Dedifferentiated amniotic fluid mesenchymal stem cell (primary cell): ENCODE data around the gene SMOC1.

ENCODE experiments used
- DNase-seq: peaks from one replicate; pipeline ENCODE4 v3.0.0-alpha.2; 2016; ENCODE audit errors: extremely low spot score

The SMOC1 gene

DNA sequence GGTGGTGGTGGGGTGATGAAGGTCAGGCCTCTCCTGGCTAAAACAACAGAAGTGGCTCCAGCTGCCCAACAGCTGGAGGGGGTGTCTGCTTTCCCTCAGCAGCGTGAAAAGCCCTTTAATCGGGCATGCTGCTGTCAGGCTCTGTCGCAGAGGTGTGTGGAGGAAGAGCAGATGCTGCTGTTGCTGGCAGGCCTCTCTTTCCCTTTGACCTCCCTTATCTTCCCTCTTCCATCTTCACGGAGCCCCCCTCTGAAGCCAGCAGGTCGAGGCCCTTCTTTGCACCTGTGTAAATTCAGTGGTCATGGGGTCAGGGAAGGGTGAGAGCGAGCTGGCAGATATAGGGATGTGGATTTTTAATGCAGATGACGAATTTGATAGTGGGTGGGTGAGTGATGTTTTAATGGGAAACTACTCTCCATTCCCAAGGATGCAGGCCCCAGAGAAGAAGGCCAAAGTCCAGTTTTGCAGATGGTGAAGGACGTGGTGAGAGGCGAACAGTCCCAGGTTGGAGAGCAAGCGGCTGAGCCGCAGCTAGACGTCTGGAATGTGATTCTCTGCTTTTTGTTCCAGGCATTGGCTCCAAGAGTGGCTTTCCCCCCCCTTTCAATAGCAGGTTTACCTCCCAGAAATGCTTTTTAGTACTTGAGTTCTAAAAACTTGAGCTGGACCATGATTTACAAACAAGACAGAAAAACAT, 64.0 kb downstream of the SMOC1 start:
- DNase-seq: no peak

DNA sequence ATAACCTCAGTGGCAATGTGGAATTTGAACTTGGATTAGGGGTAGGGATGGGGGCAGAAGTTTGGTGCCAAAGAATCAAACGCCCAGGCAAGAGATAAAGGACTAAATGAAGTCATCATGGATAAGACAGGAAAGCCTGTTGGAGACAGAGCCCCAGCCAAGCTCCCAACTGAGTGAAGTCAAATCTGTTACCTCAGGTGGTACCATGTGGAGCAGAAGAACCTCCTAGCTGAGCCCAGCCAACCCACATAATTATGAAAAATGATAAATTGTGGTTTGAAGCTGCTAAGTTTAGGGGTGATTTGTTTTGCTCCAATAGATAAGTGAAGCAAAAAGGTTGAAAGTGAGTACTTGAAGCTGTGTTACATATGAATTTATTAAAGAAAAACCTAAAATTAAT, 66.1 kb downstream of the SMOC1 start:
- DNase-seq: no peak

DNA sequence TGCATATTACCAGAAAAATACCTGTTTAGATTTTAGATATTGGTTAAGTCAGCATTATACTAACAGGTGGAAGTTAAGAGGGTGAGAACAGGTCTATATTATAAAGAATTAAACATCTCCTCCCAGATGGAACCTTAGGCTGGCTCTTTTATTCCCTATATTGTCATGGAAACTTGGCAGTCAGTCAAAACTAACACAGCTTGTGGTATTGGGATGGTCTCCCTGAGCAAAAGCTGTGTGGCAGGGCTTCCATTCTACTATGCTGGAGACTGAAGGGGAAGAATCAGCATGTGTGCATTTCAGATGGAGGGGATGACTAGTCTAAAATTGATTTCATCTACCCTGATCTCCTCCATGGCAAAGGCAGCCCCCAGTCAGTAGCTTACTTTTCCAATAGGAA, 66.7 kb downstream of the SMOC1 start:
- no peak for DNase-seq

DNA sequence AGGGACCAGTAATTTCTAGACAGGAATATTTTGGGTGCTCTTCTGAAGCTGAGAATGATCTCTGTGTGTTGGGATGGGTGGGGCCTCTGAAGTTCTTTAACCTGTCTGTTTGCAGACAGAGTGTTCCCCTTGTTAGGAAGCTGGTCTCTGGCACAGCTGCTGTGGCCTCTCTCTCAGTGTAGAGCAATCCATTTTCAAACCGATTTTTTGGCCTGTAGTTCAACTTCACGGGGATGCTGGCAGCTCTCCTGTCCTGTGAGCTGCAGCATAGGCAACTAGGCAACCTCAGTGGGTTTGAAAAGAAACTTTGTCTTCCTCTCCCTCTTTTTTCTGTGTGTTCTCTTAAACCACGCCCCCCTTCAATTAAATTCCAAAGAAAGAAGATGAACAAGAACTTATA, 69.1 kb downstream of the SMOC1 start:
- DNase-seq: no peak

DNA sequence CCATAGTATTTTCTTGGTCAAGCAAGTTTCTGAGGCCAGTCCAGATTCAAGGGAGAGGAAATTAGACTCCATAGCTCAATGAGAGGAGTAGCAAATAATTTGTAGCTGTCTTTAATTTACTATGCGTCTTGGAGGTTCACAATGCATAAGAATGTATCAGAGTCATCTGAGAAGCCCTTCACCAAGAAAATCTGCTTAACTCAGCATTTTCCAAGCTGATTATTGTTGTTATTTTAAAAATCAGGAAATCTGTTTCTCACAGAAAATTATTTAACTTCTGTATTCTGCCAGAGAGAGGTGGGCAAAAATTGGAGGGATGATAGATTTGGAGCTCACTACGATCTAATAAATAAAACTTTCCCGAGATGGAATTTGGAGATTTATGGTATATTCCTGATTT, 72.0 kb downstream of the SMOC1 start:
- no peak for DNase-seq

DNA sequence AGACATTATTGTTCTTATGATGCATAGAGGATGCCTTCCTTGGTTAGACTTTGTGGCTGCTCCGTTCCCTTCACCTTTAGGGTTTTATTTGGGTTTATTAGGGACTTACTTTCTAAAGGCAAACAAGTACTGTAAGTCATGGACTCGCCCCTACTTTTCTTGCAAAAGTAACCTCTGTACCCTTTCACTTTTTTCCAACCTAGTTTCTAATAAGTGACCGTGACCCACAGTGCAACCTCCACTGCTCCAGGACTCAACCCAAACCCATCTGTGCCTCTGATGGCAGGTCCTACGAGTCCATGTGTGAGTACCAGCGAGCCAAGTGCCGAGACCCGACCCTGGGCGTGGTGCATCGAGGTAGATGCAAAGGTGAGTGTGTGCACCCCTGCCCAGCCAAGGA, 72.7 kb downstream of the SMOC1 start:
- no peak for DNase-seq

DNA sequence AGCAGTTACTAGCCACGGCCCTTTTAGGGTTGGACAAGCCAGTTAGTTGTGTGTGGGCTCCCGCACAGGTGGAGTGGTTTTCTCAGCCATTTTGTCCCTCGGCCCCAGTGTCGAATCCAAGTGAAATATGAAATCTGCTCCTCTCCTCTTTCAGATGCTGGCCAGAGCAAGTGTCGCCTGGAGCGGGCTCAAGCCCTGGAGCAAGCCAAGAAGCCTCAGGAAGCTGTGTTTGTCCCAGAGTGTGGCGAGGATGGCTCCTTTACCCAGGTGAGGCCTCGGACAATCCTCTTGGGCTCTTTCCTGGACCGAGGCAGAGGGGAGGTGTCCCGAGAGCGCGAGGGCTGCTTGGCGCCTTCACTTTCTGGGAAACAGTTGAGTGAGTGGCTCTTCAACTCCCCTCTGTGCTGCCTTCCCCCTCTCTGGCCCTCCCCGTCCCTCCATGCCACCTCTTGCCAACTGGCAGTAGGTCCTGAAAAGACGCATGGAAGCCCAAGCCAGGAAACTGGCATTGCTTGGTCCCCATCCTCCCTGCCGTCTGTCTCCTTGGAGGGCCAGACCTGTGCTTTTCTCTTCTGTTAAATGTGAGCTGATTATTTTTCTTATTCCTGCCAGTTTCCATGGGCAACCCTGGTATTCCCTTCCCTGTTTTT, 74.2 kb downstream of the SMOC1 start:
- no peak for DNase-seq

DNA sequence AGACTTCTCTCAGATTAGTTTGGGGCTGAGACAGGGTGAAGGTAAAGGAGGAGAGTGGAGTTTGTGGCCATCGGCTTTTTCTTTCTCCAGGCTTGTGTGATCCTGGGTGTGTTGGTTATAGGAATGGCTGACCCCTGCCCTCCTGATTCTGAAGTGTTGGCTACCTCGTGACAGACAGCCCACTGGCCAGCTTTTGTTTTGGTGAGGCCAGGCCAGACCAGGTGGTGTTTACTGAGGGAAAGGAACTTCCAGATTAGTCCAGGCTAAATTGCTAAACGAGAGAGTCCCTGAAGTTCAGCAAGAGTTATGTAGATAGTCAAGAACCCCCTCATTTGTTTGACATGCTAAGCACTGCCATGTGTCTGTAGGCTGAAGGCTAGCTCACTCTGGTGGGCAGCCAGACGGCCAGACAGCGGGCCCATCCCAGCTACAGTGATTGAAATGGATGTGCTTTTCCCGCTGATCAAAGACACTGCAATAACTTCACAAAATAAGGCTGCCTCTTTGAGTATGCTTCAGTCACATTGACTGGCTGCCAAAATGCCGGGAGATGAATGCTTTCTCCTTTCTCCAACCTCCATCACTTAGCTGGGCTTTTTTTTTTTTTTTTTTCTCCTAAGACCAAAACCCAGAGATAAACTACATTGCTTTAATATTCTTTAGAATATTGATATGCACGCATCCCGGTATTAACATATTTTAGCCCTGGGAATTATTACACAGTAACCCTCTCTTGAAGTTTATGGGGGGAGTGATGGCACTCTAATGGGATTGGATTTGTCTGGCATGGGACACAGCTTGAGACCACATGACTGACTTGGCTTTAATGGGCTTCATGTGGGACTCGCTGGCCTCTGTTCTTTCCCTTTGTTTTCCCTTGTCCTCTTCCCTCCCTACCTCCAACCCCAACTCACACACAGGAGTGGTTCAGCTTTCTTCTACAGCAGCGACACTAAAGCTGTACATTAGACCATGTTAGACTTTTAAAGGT, 76.9 kb downstream of the SMOC1 start:
- DNase-seq: no peak

DNA sequence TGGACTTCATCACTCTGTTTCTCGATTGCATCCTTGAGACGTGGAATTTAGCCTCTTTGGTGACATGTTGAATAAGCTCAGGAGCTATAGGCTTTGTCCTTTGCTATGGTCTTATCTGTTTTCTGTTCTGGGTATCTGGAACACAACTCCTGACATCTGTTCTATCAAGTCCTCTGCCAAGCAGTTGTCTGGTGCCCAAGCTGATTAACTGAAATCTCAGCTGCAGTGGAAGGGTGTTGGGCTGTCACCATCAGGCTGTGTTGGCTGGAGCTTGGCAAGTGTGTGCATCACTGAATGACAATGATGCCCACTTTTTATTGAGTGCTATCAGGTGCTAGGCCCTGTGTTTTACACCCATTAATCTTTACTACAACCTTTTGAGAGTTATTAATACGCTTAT, 77.8 kb downstream of the SMOC1 start:
- no peak for DNase-seq

DNA sequence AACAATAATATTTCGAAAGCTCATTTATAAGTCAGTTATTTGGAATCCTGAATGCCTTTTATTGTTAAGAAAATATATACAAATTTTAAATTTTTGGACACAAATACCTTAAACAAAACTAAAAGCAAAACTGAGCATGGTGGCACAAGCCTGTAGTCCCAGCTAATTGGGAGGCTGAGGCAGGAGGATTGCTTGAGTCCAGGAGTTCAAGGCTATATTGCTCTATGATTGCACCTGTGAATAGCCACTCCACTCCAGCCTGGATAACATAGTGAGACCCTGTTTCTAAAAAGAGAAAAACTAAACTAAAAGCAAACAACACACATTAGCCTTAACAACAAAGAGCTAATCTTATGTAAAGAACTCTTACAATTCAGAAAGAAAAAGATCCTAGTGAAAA, 78.8 kb downstream of the SMOC1 start:
- no peak for DNase-seq

DNA sequence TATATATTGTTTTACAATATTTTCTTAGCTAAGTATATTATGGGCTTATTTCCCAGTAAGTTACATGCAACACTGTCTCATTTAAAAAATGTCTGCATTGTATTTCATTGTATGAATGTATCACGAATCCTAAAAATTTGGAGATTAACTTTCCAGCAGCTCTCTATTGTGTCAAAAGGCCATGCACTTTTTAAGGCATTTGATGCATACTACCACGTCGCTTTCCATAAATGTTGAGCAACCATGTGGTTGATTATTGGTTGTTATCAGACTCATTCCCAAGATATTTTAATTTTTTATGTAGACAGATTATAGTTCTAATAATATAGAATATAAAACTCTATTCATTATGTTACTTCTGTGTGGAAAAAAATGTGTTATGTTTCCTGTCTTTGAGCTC, 79.9 kb downstream of the SMOC1 start:
- DNase-seq: no peak

DNA sequence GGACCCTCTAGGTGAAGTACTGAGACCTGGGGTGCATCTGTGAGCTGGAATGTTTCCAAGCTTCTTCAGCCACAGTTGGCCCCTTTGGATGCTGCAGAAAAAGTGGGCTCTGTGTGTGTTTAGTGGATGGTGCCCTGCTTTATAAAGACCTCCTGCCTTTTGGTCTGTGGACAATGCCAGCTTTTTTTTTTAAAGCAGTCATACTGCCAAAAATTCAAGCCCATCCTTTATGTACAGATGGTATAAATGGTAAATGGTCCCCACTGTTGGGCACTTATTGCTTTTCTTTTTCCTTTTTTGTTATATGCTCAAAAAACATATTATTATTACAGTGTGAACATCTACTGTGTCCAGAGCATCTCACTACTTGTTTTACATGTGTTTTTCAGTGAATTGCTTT, 81.1 kb downstream of the SMOC1 start:
- DNase-seq: no peak

DNA sequence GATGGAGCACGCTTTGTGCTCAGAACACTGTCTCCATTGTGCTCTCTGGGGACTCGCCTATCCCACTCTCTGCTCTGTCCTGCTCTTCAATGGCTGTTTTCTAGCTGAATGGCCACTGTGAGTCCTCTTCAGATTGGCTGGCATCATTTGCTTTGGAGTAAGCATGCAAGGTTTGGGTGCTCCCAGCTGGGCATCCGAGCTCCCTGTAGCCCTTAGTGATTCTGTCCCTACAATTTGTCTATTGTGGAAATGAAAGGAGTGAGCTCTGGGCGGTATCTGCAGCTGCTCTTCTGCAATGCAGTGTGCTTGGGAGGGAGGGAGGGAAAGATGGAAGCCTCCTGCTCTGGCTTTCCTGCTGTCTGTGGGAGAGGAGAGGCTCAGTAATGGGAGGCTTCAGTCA, 84.8 kb downstream of the SMOC1 start:
- no peak for DNase-seq

DNA sequence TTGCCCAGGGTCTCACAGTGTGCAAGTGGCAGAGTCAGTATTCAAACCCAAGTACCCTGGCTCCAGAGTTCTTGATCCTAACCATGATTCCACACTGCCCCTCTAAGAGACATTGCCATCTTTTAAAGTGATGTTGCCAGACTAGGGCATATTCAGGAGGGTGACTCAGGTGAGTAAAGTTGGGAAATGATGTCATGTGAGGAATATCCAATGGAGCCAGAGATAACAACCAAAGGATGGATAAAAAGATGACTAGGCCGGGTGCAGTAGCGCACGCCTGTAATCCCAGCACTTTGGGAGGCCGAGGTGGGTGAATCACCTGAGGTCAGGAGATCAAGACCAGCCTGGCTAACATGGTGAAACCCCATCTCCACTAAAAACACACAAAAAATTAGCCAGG, 85.6 kb downstream of the SMOC1 start:
- DNase-seq: no peak

DNA sequence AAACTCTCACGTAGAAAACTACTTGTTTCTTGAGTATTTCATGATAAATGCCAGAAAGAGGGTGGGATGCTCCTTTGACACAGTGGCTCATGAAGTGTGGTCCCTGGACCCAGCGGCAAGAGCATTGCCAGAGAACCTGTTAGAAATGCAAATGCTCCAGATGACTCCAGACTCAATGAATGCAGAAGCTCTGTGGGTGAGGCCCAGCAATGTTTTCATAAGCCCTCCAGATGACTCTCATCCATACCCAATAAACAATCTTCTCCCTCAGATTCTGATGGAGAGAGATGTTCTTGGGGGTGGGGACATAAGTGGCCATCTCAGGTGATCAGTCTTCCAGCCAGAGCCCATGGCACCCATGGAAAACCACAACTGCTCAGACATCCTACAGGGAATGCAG, 88.9 kb downstream of the SMOC1 start:
- DNase-seq: no peak

DNA sequence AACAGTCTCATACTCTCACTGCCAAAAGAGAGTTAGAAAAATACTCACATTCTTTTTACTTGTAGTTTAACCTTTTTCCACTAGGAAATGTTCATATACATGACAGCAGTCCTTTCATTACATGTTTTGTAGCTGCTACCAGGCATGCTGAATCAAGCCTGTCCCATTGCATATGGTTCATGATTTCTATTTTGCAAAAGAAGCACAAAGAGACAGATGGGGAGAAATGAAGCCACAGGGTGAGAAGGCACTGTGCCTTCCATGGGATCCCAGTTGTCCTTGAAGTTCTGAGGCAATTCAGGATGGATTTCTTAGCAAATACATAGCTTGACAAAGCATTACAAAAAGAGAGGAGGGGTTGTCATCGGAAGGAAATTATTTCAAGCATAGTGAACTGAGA, 89.5 kb downstream of the SMOC1 start:
- DNase-seq: no peak

DNA sequence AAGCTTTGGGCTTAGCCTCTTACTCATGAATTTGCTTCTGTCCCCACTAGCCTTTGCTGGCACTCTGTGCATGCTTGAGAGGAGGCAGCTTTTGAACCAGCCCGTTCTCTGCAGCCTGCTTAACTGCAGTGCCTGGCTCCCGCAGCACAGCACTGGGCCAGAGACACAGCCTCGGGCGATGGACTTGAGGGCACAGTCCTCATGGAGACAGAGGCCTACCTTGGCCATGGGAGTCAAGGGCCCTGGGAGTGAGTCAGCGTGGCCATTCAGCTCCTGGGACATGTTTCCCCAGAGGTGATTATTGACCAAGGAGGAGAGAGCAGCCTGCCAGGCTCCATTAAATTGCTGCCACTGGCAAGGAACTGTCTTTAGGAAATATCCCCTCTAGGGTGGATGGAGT, 93.5 kb downstream of the SMOC1 start:
- DNase-seq: no peak

DNA sequence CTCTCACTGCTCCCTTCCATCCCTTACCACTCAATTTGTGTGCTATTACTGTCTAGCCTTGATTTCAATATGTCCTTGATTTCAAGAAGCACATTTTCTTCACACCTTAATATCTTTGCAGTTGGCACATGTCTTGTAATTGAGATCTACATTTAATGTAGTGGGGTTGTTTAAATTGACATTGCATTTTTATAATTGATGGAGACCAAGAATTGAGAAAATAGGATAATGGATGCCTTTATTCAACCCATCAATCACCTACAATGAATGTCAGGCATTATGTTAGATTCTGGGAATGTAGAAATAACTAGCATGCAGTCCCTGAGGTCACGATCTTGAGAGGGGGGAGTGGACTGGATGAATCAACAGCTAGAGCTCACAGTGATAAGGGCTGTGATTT, 94.6 kb downstream of the SMOC1 start:
- DNase-seq: no peak

DNA sequence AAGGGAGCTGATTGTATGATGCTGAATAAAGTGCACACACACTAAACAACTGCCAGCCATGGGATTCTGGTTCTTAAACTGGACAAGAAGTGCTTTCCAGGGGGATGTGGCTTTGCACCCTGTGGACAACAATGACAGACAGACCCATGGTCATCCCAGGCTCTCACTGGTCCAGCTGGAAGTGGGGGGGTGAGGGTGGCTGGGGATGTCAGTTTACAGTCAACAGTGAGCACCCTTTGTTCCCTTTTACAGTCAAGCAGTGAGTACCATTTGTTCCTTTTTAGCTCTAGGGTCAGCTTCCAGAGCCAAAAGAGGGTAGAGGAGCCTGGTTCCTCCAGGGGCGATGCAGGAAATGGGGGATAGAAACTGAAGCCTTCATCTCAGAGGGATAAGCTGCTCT, 100.7 kb downstream of the SMOC1 start:
- no peak for DNase-seq

DNA sequence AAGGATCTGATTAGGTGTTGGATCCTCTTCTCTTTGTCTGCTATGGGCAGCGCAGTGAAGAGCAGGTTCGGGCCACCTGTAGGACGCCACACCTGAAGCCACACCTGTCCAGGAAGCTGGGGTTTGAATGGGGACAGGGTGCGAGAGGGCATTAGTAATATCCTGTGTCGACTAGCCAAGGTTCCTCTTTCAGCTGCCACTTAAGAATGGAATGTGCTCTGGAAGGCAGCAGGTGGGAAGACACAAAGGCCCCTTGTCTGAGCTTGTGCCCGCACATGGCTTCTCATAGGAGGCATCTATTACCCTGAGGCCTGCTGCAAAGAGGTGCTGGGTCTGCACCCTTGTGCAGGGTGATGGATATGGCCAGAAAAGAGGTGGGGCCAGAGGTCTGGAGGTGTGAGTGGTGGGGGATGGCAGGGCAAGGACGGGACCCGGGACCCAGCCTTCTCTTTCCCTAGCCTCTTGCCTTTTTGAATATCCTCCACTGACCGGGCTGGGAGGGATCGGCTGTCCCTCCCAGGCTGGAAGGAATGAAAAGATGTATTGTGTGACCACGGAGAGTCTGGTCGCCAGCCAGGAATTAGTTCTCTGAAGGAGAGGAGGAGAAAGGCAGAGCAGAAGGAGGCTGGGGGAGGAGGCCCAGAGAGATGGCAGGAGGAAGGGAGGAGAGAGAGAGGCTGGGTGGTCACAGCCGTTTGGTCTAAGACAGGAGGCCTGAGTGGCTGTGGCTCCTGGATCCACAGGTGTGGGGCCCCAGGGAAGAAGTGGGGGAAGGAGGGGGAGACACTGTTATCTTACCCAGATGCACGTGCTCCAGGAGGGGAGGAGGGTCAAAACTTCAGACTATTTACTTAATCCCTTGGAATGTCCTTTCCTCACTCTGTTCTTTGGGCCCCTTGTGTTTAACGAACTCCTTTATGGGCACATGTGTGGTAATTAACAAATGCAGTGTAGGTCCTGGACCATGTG, 101.5 kb downstream of the SMOC1 start:
- no peak for DNase-seq

DNA sequence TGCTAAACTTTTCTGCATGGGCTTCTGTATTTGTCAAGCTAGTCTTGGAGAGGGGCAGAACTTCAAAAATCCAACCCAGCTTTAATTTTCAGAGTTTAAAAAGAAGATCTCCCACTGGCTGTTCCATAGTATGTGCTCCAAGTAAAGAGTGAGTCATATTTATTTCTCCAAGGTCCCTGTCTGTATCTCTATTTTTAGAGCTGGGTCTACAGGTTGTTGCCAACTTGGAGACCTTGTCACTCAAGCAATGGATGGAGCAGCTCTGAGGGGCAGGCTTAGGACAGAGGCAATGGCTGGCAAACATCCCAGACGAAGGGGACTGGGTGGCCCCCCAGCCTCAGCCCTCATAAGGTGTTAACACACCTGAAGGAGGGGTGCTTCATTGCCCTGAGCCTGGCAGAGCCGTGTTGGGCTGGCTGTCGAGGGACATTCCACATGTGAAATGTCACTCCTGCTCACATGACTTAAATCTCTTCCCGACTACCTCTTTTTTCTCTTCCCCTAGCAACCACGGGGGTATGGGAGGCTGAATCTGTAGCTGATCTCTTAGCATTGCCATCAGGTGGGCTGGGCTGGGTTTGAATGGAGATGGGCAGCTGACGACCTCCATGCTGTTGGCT, 103.1 kb downstream of the SMOC1 start:
- no peak for DNase-seq
